ENCODE measurements around the gene THSD7B.

The THSD7B gene

DNA sequence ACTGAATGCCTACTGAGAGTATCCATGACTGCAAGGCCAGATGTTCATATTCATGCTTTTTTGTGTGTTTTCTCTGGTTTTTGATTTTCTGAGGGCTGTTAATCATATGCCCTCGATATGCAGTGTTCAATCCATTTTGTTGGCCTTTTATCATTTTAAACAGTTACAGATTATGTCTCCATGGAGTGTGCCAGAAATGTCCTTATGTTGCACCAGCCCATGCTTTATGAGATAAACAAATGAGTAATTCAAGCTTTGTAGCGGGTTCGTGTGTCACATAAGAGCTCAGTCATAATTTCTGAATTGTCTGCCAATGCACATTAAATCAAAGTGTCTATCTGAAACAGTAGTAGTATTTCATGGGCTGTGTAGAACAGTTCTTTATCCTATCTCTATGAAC lies 583.0 kb downstream of the THSD7B start:
- POLR2A ChIA-PET = no interaction called here
- TF ChIP-seq, protein P1, sequence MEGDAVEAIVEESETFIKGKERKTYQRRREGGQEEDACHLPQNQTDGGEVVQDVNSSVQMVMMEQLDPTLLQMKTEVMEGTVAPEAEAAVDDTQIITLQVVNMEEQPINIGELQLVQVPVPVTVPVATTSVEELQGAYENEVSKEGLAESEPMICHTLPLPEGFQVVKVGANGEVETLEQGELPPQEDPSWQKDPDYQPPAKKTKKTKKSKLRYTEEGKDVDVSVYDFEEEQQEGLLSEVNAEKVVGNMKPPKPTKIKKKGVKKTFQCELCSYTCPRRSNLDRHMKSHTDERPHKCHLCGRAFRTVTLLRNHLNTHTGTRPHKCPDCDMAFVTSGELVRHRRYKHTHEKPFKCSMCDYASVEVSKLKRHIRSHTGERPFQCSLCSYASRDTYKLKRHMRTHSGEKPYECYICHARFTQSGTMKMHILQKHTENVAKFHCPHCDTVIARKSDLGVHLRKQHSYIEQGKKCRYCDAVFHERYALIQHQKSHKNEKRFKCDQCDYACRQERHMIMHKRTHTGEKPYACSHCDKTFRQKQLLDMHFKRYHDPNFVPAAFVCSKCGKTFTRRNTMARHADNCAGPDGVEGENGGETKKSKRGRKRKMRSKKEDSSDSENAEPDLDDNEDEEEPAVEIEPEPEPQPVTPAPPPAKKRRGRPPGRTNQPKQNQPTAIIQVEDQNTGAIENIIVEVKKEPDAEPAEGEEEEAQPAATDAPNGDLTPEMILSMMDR (IDR thresholded peaks at IDR 0.05; ENCODE audit: control extremely low read depth, extremely low read depth, low read depth, missing control alignments) = no peak
- CTCF ChIA-PET = no interaction called here
- DNase-seq (ENCODE audit: extremely low spot score) = no peak

DNA sequence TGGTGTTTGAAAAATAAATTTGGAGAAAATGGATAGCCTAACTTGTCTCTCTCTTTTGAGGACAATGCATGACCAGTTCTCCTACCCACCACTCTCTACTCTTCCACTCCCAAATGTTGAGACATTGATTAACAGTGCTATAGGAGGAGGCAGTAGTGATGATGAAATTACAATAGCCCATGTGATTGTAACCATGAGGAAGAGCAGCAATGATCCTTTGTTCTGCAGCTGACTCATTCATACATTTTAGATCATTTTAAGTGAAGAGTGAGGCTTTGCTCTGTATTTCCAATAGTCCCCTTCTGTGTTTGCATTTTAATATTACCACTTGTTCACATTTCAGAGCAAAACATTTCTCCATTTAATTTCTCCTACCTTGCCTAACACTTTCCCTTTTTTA lies 592.3 kb downstream of the THSD7B start:
- ChIA-PET CTCF (interaction anchor here (1.5 kb wide), 1 partner anchor 13 kb away, joined by 4 read pairs; no protein-coding TSS in a partner anchor), POLR2A (no interaction called here)
- TF ChIP-seq, protein P1 (IDR thresholded peaks at IDR 0.05; ENCODE audit: control extremely low read depth, extremely low read depth, low read depth, missing control alignments) = no peak

GRCh38 chr2:137367361-137367760 lies 602.0 kb downstream of the THSD7B start:
- POLR2A ChIA-PET = no interaction called here
- CTCF ChIA-PET = no interaction called here
- TF ChIP-seq, protein P1 (IDR thresholded peaks at IDR 0.05; ENCODE audit: control extremely low read depth, extremely low read depth, low read depth, missing control alignments) = no peak
- DNase-seq (ENCODE audit: extremely low spot score) = no peak

More for the DNA sequence above, 592.3 kb downstream of the THSD7B start:
- no peak for DNase-seq (ENCODE audit: extremely low spot score)

- POLR2A ChIA-PET = no interaction called here
- CTCF ChIA-PET = no interaction called here
- DNase-seq (ENCODE audit: extremely low spot score) = no peak
- TF ChIP-seq, protein P1 (IDR thresholded peaks at IDR 0.05; ENCODE audit: control extremely low read depth, extremely low read depth, low read depth, missing control alignments) = no peak
Measured at GRCh38 chr2:137369106-137369505, 603.8 kb downstream of the THSD7B start.

GRCh38 chr2:137379186-137379585 lies 613.8 kb downstream of the THSD7B start:
- ChIA-PET POLR2A (no interaction called here), CTCF (interaction anchor here (0.8 to 1.6 kb wide), 2 partner anchors 8 to 18 kb away, joined by 3 to 4 read pairs; no protein-coding TSS in a partner anchor)
- TF ChIP-seq, protein P1 (IDR thresholded peaks at IDR 0.05; ENCODE audit: control extremely low read depth, extremely low read depth, low read depth, missing control alignments) = no peak
- no peak for DNase-seq (ENCODE audit: extremely low spot score)

DNA sequence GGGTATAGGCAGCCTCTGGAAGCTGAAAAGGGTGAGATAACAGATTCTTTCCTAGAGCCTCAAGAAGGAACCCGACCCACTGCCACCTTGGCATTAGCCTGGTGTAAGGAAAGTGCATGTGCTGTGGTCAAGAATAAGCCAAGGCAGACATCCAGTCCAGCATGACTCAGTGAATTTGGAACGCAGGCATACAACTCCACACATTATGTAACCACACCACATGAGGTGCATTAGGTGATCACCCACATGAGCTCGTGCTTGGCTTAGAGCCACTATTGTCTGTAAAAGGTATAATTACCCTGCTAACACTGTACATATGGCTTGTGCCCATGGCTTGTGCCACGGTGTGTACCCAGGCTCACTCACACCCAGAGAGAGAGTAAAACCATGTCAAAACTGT lies 615.3 kb downstream of the THSD7B start:
- ChIA-PET POLR2A (no interaction called here), CTCF (interaction anchor here (1.2 kb wide), 1 partner anchor 30 kb away, joined by 3 read pairs; no protein-coding TSS in a partner anchor)
- TF ChIP-seq, protein P1 (IDR thresholded peaks at IDR 0.05; ENCODE audit: control extremely low read depth, extremely low read depth, low read depth, missing control alignments) = no peak
- DNase-seq (ENCODE audit: extremely low spot score) = no peak

DNA sequence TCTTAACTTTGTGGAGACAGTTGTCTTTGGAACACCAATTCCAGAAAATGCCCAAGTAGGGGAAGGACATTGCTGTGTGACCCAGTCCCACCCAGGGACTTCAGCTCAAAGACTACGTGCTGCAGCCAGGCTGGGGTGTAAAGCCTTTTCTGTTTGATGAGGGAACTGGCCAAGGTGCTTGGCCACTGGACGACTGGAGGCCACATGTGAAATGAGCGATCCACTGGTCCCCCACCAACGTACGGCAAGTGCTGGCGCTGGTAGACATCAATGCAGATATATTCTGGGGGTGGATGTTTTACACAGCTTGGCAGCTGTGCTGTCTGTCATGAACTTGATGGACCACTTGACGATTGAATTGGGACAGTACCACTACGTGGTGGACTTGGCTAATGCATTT lies 616.4 kb downstream of the THSD7B start:
- ChIA-PET POLR2A (no interaction called here), CTCF (interaction anchor here (1.2 kb wide), 1 partner anchor 29 kb away, joined by 3 read pairs; no protein-coding TSS in a partner anchor)
- TF ChIP-seq, protein P1 (IDR thresholded peaks at IDR 0.05; ENCODE audit: control extremely low read depth, extremely low read depth, low read depth, missing control alignments) = no peak
- no peak for DNase-seq (ENCODE audit: extremely low spot score)

Measured in GM10248 (cell line).